A204.1 (cell line): ENCODE measurements around the gene COX7A2.

Experiments
- FAIRE-seq: peaks from 2 replicates; lab custom pipeline; 2012; peaks lifted over from hg19 to GRCh38; lab: Jason Lieb, UNC

The COX7A2 gene

DNA sequence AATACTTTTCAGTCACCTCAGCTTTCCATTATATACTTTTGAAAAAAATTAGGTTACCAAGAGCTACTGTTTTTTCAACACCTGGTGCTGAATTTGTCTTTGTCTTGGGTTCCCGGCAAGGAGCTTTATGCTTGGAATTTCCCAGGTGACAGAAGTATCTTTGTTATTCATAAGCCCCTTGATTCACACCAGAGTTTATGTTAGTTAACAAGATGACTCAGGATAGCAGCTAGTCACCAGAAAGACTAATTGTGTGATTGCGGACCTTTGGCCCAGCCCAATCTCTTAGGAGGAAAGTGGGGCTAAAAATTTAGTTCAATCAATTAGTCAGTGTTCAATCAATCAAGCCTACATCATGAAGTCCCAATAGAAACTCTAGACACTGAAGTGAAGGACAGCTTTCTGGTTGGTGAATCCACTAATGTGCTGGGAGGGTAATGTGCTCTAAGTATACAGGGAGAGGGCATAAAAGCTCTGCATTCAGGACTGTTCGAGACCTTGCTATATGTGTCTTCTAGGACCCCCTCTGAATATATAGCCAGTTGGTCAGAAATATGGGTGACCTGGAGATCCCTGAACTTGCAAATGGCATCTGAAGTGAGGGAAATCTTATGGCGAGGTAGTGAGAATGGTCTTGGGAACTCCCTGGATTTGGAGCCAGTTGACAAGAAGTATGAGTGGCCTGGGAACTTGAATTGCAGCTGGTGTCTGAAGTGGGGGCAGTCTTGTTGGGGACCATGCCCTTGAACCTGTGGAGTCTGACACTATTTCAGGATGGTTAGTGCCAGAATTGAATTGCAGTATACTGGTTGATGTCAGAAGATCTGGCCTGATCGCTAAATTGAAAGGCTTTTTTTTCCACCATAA is 24.8 kb upstream of the COX7A2 start:
- no peak for FAIRE-seq

DNA sequence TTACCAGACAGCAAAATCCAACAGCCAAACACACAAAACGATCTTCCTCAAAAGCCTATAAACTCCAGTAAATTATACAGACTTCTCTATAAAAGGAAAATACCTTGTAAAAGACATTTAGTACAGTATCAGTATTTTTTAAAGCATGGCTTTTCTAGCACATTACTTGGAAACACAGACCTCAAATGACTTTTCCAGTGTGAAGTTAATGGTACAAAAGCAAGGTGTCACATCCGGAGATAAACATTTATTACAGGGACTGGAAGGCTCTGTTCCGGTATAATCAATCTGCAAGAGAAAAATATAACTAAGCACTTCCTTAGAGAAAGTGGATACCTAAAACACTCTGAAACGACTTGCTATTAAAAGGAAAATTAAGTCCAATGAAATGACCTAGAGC is 23.9 kb upstream of the COX7A2 start:
- no peak for FAIRE-seq

DNA sequence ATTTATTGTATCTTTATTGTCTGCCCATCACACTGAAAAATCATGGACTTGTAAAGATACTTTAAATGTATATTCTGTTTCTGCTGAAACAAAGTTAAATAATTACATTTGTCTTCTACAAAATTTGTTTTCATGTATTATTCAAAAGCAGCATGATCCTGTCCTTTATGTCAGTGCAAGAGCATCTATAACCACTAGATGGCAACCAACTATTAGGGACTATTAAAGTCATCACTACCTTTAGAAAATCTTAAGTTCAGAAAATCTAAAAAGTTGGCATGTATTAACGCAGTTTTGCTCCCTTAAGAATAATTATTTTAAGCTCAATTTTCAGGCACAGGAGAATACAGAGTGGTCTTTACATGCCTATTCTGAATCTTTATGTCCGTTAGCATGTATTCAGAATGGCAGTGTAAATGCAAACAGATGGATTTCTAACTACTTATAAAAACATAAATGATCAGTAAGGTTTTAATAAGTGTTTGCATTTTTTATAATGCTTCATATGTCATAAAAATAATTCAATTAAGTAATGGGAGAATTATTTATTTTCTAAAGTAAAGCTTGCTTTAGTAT is 23.2 kb upstream of the COX7A2 start:
- FAIRE-seq = peak; percentile 98

DNA sequence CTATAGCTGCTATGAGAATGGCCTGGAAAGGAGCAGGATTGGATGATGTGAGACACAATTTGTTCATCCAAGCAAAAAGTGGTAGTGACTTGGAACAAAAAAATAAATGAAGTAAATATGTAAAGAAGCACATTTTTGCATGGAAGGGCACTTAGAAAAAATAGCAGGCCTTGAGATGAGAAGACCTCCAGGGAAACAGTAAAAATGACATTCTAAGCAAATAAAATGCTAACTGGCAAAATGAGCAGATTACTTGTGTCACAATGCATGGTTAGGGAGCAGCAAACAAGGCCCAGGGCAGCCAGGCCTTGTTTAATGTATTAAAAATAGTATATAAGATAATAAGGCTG is 19.8 kb upstream of the COX7A2 start:
- FAIRE-seq = no peak

DNA sequence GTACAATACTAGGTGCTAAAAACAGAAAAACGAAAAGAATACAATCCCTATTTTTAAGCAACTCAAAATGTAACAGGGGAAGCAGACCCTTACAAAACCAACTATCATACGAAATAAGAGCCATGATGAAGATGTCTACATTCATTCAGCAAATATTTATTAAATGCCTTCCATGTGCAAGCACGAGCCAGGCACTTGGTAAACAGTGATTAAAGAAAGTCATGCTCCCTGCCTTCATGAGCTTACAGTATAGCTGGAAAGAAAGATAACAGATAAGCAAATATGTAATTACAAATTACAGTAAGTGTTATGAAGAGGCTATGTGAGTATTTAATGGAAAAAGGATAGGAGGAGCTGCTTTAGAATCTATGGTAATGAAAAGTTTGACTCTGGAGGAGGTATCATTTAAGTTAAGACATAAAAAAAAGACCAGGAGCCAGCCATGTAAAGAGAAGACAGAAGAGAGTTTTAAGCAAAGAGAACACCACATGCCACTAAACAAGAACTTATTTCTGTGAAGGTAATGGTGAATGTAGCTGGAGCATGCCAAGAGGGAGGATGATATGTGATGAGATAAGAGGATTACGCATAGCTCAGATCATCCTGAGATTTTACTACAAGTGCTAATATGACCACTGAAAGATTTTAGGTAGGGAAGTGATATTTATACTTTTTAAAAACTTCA is 19.3 kb upstream of the COX7A2 start:
- no peak for FAIRE-seq

DNA sequence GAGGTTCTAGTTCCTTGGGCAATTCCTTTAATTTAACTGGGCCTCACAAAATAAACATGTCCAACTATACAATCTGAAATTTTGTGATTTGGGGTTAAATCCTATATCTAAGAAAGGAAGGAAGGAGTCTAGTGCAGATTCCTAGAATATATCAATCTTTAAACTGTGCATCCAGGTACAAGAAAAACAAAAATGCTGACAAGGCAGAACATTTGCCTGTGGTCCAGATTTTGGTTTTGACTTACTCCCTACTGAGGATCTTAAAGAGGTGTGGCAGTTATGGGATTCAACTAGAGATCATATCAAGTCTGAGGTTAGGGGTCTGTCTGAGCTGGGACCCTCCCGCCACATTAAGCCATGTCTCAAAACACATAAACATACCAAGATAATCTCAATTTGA is 17.7 kb upstream of the COX7A2 start:
- FAIRE-seq = no peak

DNA sequence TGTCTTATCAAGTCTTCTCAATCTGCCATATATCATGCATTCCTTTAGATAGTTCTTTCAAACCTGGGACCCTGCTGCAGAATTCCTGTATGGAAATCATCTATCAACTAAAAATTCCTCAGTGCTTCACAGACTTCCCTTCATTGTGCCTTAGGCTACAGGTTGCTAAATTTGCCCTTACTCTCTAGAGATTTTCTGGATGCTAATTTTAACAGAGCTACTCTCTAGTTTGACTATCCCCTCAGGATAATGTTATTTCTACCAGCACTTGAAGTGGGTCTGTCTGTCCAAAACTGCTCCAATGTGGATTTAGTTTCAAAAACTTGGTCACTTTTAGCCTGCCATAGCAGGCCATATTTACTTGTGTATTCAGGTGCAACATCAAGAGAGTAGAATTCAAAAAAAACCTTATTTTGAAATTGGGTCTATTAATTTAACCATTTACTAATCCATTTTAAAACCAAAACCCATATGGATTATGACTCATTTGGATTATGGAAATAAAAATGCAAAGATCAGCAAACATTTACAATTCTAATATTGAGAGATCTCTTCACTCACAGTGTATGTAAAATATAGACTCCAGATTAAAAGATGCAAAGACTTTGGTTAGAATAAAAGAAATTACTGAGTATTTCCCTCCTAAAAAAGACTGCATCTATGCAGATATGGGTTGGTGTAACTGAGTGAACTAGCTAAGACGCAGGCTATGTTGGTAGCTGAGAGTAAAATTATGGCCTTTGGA is 13.9 kb upstream of the COX7A2 start:
- FAIRE-seq = no peak

DNA sequence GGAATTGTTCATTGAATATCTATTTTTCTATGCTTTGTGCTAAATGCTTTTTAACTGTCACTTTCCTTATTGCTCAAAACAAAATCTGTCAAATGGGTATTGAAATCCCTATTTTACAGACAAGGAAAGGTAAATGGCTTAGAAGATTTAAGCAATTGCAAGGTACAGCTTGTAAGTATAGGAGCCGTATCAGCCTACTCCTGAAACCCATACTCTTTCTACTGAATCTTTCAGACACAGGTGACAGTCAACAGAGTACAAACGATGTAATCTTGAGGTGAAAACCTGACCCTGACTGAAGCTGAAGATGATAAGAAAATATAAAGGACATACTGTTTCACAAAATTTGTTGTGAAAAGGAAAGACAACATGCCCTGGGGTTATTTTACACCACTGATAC is 7.0 kb upstream of the COX7A2 start:
- no peak for FAIRE-seq

DNA sequence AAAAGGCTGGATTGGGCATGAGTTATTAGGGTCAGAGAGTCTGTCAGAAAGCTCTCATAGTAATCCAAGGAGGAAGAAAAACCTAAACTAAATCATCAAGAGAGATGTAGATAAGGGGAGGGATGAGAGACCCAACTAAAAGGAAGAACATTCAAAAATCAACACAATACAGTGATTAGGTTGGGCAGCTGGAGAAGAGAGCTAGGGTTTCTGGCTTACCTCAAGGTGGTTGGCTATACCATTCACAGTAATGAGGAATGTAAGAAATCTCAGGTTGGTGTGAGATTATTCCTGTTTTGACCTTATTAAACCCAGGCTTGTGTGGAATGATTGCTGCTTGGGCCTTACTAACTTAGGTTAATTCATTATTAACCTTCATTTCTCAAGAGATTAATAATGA is 6.2 kb upstream of the COX7A2 start:
- no peak for FAIRE-seq

DNA sequence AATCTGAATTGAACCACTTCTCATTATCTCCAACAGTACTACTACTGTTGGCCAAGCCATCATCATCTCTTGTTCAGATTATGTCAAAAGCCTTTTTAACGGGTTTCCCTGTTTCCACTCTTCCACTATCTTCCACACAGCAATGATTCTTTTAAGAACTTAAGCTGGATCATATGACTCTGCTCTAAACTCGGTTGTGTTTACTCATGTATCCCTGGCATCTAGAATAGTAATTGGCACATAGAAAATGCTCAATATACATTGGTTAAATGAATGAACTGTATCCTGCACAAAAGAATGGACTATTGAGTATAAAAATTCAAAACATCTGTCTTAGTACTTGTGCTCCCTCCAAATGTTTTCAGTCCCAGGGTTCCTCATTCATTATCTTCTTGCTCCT is 2.8 kb upstream of the COX7A2 start:
- FAIRE-seq = no peak

DNA sequence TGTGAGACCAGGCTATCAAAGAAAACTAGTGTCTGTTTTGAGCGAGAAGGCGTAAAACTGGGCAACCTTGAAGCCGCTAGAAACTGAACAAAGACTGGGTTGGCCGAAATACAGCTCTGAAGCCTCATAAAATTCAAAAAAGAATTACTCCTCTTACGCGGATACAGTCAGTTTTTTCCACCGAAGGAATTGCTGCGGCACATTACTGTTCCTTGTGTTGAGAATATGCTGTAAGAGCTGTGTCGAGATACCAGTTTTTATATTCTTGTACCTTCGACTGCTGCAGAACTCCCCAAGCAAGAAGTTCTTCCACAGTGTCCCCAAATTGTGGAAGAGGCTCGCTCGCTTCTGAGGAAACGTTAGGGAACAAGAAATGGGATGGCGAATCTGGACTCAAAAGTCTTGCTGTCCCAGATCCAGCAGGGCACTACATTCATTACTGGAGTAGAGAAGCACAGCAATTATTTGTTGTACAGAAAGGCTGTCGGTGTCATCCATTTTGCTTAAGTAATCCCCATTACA is 523 bp upstream of the COX7A2 start:
- no peak for FAIRE-seq

DNA sequence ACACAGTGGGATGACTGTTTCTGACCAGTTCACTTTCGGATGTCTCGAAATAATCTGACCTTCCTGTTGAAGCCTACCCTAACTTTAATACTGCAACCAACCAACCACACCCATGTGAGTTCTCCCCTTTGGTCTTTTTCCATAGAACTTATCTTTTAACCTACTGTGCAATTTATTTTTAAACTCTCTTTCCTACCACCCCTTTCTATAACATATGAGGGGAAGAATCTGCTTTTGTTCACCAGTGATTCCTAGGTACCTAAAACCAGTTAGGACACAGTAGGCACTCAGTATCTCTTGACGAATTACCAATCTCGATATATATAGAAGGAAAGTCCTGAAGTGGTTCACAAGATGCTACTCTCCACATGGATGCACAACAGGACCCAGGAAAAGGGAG is 7.0 kb downstream of the COX7A2 start:
- FAIRE-seq = no peak

DNA sequence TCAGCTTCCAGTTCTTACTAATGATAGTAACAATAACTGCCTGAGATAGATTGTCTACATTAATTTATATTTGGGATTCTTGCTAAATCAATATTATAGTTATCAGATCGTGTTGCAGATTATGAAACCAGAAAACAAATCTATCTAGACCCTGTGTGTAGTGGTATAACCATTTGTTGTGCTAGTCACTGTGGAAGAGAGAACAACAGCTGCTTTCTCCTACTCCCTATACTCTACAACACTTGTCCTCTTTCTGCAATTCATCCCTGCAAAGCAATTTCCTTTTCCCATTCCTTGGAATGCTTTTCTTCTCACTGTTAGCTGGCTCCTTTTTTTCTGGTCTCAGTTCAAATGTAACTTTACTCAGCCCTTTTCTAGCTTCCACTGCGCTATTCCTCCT is 8.3 kb downstream of the COX7A2 start:
- FAIRE-seq = no peak

DNA sequence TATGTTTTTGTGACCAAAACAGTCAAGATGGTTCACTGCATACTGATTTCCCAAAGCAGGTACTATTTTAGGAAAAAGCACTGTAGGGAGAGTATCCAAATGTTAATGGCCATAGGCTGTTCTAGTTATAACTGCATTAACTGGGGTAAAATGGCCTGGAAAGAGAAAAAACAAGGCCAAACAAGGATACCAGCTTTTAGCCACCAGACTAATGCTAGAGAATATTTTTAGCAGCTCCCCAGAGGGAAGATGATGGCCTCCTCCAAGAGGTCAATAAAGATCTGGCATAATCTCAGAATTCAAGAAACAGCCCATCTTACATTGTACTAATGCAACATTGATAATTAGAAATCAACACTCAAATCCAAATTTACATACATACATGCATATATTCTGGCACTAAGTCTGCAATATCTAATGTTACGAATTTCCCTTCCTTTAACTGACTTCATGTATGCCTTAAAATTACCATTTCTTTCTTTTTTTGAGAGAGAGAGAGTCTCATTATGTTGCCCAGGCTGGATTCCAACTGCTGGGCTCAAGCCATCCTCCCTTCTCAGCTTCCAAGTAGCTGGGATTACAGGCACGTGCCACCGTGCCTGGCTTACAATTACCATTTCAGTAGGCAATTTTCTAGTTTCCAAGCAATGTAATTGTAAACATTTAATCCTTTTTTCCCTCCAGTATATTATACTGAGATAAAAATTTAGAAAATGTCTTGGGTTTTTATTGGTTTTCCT is 9.3 kb downstream of the COX7A2 start:
- FAIRE-seq = no peak

DNA sequence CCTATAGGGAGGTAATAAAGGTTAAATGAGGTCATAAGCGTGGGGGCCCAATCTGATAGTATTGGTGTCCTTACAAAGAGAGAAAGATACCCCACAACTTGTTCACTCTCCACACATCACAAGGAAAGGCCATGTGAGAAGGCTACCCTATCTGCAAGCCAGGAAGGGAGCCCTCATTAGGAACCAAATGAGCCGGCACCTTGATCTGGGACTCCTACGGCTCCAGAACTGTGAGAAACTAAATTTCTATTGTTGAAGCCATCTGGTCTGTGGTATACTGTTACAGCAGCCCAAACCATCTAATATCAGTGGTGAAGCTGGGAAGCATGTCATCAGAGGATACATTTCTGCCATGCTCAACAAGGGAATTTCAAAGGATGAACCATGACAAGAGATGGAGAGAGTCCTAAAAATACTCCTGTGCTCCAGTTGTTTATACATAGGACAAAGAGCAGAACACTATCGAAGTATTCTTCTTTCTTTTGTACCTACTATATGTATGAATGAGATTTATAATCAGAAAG is 10.4 kb downstream of the COX7A2 start:
- FAIRE-seq = no peak

DNA sequence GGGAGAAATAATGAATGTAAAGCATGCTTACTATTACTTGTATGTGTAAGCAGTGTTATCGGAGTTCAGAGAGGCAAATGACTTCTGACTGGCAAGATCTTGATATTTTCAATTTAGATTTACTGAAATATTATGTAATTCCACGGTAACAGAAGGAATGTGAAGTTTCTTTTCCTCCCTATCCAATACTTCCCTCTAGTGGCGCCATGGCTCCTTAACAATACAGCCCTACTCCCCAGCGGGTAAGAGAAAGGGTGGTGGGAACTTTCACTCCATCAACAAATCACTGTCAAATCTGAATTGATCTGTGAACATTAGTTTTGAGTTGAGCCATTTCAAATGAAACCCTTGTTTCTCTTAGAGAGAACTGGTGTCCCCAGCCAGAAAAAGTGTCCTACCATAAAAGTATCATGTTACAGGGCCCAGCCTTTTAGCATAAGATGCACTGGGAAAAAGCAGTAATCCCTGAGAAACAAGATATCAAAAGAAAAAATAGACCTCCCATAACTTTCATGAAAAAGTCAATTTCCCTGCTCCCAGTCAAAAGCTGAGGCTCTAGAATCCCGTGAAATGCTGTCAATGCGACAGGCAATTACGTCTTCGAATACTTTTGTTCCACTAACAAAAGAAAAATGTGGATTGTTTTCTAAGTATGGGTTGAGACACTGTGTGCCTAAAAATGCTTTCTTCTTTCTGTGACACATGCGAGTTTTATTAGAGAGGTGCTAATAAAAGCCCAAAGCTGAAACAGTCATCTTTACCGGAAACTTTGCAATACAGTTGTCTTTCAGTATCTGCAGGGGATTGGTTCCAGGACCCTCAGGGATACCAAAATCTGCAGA is 12.9 kb downstream of the COX7A2 start:
- FAIRE-seq = peak; percentile 87

DNA sequence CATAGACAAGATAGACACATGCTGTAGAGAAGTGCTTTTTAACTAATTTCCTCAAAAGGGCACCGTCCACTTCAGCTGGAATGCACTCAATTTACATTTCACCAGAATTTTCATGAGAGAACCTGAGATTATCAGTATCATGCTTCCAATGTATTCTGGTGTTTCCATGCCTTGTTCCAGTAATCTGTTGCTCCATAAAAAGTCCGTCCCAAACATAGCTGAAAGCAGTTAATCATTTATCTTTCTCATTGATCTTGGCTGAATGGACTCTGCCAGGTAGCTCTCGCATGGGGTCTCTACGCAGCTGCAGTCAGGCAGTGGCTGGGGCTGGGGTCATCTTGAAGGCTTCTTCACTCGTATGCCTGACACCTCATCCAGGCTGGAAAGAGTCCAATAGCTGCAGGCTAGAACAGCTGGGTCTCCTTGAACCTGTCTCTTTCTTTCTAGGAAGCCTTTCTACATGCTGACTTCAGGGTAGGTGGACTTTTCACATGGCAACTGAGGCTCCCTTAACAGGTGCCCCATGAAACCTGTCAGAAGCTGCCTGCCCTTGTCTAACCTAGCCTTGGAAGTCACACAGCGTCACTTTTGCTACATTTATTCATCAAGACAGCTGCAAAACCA is 19.2 kb downstream of the COX7A2 start:
- no peak for FAIRE-seq

DNA sequence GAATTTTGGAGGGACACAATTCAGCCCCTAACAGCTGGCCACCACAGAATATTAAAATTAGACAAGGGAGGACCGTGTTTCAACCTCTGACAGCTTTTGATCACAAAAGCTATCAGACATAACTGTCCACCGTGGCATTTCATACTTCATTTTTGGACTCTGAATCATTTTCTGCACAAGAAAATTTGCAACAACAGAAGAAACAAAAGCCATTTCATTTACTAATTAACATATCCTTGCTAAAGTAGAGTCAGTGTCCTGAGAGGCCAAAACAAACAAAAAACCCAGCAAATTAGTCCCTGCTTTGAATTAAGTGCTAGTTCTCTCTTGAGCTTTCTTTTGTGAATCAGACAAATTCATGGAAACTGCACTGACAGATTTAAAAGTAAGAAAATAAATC is 20.2 kb downstream of the COX7A2 start:
- no peak for FAIRE-seq

DNA sequence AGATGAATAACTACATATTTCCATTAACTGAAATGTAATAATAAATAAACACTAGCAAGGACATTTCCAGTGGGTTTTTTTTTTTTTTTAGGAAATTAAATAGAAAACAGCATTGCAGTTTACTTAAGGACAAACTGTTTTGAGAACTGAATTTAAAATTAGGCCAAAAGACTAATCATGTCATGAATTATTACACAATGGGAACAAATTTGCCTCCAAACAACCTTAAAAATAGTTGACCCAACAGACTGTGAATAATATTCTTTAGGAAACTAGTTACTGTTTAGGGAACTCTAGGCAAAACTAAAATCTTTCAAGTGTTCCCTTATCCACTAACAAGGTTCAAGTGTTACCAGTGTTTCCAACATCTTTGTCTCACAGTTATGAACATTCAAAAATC is 21.3 kb downstream of the COX7A2 start:
- FAIRE-seq = no peak

DNA sequence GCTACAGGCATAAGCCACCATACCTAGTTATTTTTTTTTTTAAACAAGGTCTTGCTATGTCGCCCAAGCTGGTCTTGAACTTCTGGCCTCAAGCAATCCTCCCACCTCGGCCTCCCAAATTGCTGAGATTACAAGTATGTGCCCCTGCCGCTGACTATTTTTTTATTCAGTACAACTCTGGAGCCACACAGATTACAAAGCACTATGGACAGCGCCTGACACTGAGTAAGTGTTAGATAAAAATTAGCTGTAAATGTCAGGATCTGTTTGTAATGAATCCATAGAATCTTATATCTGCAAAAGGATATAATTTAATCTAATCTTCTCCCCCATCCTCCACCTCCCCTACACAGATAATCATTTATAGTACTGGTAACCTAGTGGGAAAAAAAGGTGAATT is 22.5 kb downstream of the COX7A2 start:
- no peak for FAIRE-seq
